HepG2 (cell line): Measurements from ENCODE around the gene METAP1D. TPM values are rescaled to one million over a fixed set of nuclear protein-coding genes. Genes with fewer than 3 reads are reported as not detected.
A peak's percentile ranks its signal among the peaks of the same experiment; 100 is the strongest.

Experiments used
- GATAD1 ChIP-seq: IDR thresholded peaks from 2 replicates; pipeline ENCODE4 v1.6.1; 2016; ENCODE audit warnings: missing genetic modification reagents, missing compliant biosample characterization
- GATAD2A ChIP-seq: IDR thresholded peaks from 2 replicates; pipeline ENCODE4 v1.6.1; 2016
- HOMEZ ChIP-seq: IDR thresholded peaks from 2 replicates; pipeline ENCODE4 v1.6.1; 2016; ENCODE audit warnings: low read depth
- KMT2A ChIP-seq: sonication (generic); formaldehyde crosslinking; IDR thresholded peaks from 2 replicates; pipeline ENCODE4 v1.4.0; 2020; ENCODE audit warnings: missing genetic modification reagents
- SIX4 ChIP-seq: sonication (generic); formaldehyde crosslinking; IDR thresholded peaks from 2 replicates; pipeline ENCODE4 v1.4.0; 2020; ENCODE audit warnings: missing genetic modification reagents
- STAT6 ChIP-seq: sonication (generic); formaldehyde crosslinking; IDR thresholded peaks from 2 replicates; pipeline ENCODE4 v1.4.0; 2020; ENCODE audit warnings: missing genetic modification reagents, mild to moderate bottlenecking, borderline replicate concordance
- TFAP4 ChIP-seq: sonication (generic); IDR thresholded peaks from 2 replicates; pipeline ENCODE4 v1.6.1; 2016; ENCODE audit warnings: low read depth, borderline replicate concordance
- WIZ ChIP-seq: sonication (generic); formaldehyde crosslinking; IDR thresholded peaks from 2 replicates; pipeline ENCODE4 v1.5.1; 2020; ENCODE audit warnings: mild to moderate bottlenecking, missing genetic modification reagents
- ZFP62 ChIP-seq: sonication (generic); formaldehyde crosslinking; IDR thresholded peaks from 2 replicates; pipeline ENCODE4 v1.4.0; 2020; ENCODE audit warnings: missing genetic modification reagents
- ZHX2 ChIP-seq, 2 experiments: sonication (generic) in 1 of 2; formaldehyde crosslinking in 1 of 2; IDR thresholded peaks; 2 replicates each; pipeline versions ENCODE4 v1.6.1 to v1.9.0; 2014 to 2022; ENCODE audit warnings: antibody characterized with exemption in 1 of 2, borderline replicate concordance in 1 of 2, inconsistent platforms in 1 of 2, low read depth in 1 of 2, missing genetic modification reagents in 1 of 2
- ZNF124 ChIP-seq: sonication (generic); formaldehyde crosslinking; IDR thresholded peaks from 2 replicates; pipeline ENCODE4 v1.4.0; 2020; ENCODE audit warnings: missing genetic modification reagents
- ZNF367 ChIP-seq: sonication (generic); formaldehyde crosslinking; IDR thresholded peaks from 2 replicates; pipeline ENCODE4 v1.4.0; 2020; ENCODE audit warnings: missing genetic modification reagents, borderline replicate concordance
- ZNF441 ChIP-seq: sonication (generic); formaldehyde crosslinking; IDR thresholded peaks from 2 replicates; pipeline ENCODE4 v1.7.0; 2021; ENCODE audit warnings: missing genetic modification reagents, borderline replicate concordance
- ZNF496 ChIP-seq: sonication (generic); formaldehyde crosslinking; IDR thresholded peaks from 2 replicates; pipeline ENCODE4 v1.8.1; 2023; ENCODE audit warnings: mild to moderate bottlenecking, moderate library complexity, missing genetic modification reagents; ENCODE audit not compliant: insufficient replicate concordance
- ZNF776 ChIP-seq: sonication (generic); formaldehyde crosslinking; IDR thresholded peaks from 2 replicates; pipeline ENCODE4 v1.4.0; 2020; ENCODE audit warnings: mild to moderate bottlenecking, missing genetic modification reagents
- polyA plus RNA-seq, 8 experiments: library from polyadenylated mRNA; depleted of rRNA in 3 of 8; stranded (reverse) in 7 of 8; unstranded in 1 of 8; fragments of >200 nt; fragmentation: Illumina TruSeq in 4 of 8; extraction: Trizol in 4 of 8; gene quantifications; 2 replicates each; pipeline versions ENCODE4 v1.2.1 to v1.2.3, GENCODE V29; 2011 to 2016; ENCODE audit warnings: low read depth in 4 of 8, missing spikeins in 1 of 8, mixed read lengths in 1 of 8; ENCODE audit not compliant: insufficient read depth in 1 of 8
- total RNA-seq, 5 experiments: library from RNA; depleted of rRNA; stranded (reverse); fragments of >200 nt; fragmentation: Illumina TruSeq; extraction: Trizol; gene quantifications; 2 replicates each; pipeline ENCODE4 v1.2.3, GENCODE V29; 2016; ENCODE audit warnings: low read depth in 1 of 5

Gene METAP1D
- total and polyA plus RNA-seq, 2 of the 13 experiments (the other 11 are each of a cell fraction or from before 2014, with no cell fraction given): 14.7 to 21.6 TPM

GRCh38 chr2:171999604-172000469, at the start of gene METAP1D (continued):
- TF ChIP-seq ZNF776 (CRISPR knock-in tag): peak; percentile 98
- TF ChIP-seq ZHX2 (IDR thresholded peaks at IDR 0.05; ENCODE audit: low read depth): peak; percentile 91
- peak; percentile 97; the same call in 1 of the 2 replicates for TF ChIP-seq ZHX2 (CRISPR knock-in tag; IDR thresholded peaks at IDR 0.05; ENCODE audit: borderline replicate concordance)
- no peak for TF ChIP-seq WIZ (CRISPR knock-in tag)
- peak; percentile 77; the same call in 1 of the 2 replicates for TF ChIP-seq HOMEZ (CRISPR knock-in tag)
- TF ChIP-seq GATAD2A (CRISPR knock-in tag): peak; percentile 81
- TF ChIP-seq TFAP4: peak; percentile 59; the same call in 1 of the 2 replicates
- TF ChIP-seq ZNF441: peak; percentile 94
- peak; percentile 88 for TF ChIP-seq ZNF124 (CRISPR knock-in tag)
- peak; percentile 45; the same call in 1 of the 2 replicates for TF ChIP-seq STAT6 (CRISPR knock-in tag)
- TF ChIP-seq ZNF367 (CRISPR knock-in tag): peak; percentile 93; the same call in 1 of the 2 replicates
- 0 out of 2 replicates have a peak, but pooled peaks have one; percentile 48 for TF ChIP-seq ZFP62 (CRISPR knock-in tag)
- TF ChIP-seq KMT2A (CRISPR knock-in tag): peak; percentile 99
- no peak for TF ChIP-seq ZNF496
- peak; percentile 98 for TF ChIP-seq GATAD1 (CRISPR knock-in tag)
- TF ChIP-seq SIX4 (CRISPR knock-in tag): peak; percentile 59; the same call in 1 of the 2 replicates
